ENCODE data around the gene RAB20. TPM values are rescaled to one million over a fixed set of nuclear protein-coding genes. Genes with fewer than 3 reads are reported as not detected.

RAB20 gene
- total RNA-seq, 1 experiment from 2014 or later, result 10.6 TPM

DNA sequence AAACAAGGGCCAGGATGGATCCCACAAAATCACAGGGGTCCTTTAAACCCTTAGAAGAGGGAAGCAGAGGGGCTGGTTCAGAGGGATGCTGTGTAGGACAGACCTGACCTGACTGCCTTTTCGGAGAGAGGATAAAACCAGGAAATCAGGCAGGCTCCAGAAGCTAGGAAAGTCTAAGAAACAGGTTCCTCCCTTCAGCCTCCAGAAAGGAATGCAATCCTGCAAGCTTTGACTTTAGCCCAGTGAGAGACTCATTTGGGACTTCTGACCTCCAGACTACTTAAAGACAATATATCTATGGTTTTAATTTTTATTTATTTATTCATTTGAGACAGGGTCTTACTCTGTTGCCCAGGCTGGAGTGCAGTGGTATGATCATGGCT lies 5.3 kb downstream of the RAB20 start:
- H3K9me3 ChIP-seq (ENCODE audit: control insufficient read depth in 1 of 2, insufficient read depth in 1 of 2, low read depth in 1 of 2, low read length in 2 of 2), result no peaks in the 10 kb centered on the region
- no peak overlapping the region for H3K4me3 ChIP-seq (replicated peaks in 1 of 2; ENCODE audit: low read depth in 1 of 2, low read length in 2 of 2)
- H2AFZ ChIP-seq (ENCODE audit: low read depth, low read length, poor library complexity, severe bottlenecking), result no peak overlapping the region
- no peak for DNase-seq (ENCODE audit: low read depth, low spot score)
- no peaks in the 10 kb centered on the region for H3K9me2 ChIP-seq (ENCODE audit: insufficient read depth)
- H3K36me3 ChIP-seq (ENCODE audit: control insufficient read depth in 1 of 2, insufficient read depth in 2 of 2, low read length in 2 of 2), result no peaks in the 10 kb centered on the region; a peak in 2 of 4 replicates
- peaks cover 10% of the 10 kb centered on the region for H3K79me2 ChIP-seq (ENCODE audit: insufficient read depth, low read length)
- intact Hi-C loops (cut with micrococcal nuclease), result no loop called here
- BruUV-seq (replicated peaks), result no TSS peak
- ATAC-seq, result no peak
- no peaks in the 10 kb centered on the region for H4K20me1 ChIP-seq (ENCODE audit: insufficient read depth)
- no peak overlapping the region for H3K4me2 ChIP-seq (ENCODE audit: low read length)
- no peak overlapping the region for H3K9ac ChIP-seq (ENCODE audit: low read length)
- ChIA-PET POLR2A (no interaction called here), RAD21 (ENCODE audit: low non-redundant PET in 1 of 2, low total read pairs in 2 of 2, uncharacterized antibody in 2 of 2, unreplicated experiment in 2 of 2) (no interaction called here), CTCF (no interaction called here)
- no peaks in the 10 kb centered on the region for H3K27me3 ChIP-seq (ENCODE audit: insufficient read depth, low read length)
- TF ChIP-seq JUND (IDR thresholded peaks at IDR 0.05) (no peak), TCF7L2 (IDR thresholded peaks at IDR 0.05; ENCODE audit: borderline replicate concordance, extremely low read depth, insufficient read depth, insufficient read length) (no peak), SIN3A (IDR thresholded peaks at IDR 0.05; ENCODE audit: low read depth) (no peak), SP1 (IDR thresholded peaks at IDR 0.05; ENCODE audit: low read depth) (no peak), CTCF (IDR thresholded peaks at IDR 0.05 in 2 of 3, conservative IDR thresholded peaks at IDR 0.05 in 1 of 3; ENCODE audit: borderline replicate concordance in 1 of 3, insufficient read depth in 1 of 3, low read depth in 2 of 3, low read length in 2 of 3) (no peak), POLR2AphosphoS5 (IDR thresholded peaks at IDR 0.05; ENCODE audit: low read depth, low read length) (no peak), SRF (IDR thresholded peaks at IDR 0.05; ENCODE audit: low read depth) (no peak), FOSL1 (IDR thresholded peaks at IDR 0.05; ENCODE audit: low read depth) (no peak), YY1 (IDR thresholded peaks at IDR 0.05; ENCODE audit: extremely low read depth, insufficient replicate concordance, low read depth, low read length) (no peak), EZH2phosphoT487 (IDR thresholded peaks at IDR 0.05; ENCODE audit: borderline replicate concordance) (no peak), ZFX (IDR thresholded peaks at IDR 0.05) (no peak), RAD21 (IDR thresholded peaks at IDR 0.05; ENCODE audit: low read depth) (no peak), EGR1 (IDR thresholded peaks at IDR 0.05; ENCODE audit: low read depth) (no peak), POLR2A (IDR thresholded peaks at IDR 0.05; ENCODE audit: borderline replicate concordance, extremely low read depth, insufficient read depth, insufficient read length) (no peak), CEBPB (IDR thresholded peaks at IDR 0.05; ENCODE audit: low read depth) (no peak)
- TF ChIP-seq, protein P1, sequence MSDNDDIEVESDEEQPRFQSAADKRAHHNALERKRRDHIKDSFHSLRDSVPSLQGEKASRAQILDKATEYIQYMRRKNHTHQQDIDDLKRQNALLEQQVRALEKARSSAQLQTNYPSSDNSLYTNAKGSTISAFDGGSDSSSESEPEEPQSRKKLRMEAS (IDR thresholded peaks at IDR 0.05), result no peak
- TF ChIP-seq, protein P2, sequence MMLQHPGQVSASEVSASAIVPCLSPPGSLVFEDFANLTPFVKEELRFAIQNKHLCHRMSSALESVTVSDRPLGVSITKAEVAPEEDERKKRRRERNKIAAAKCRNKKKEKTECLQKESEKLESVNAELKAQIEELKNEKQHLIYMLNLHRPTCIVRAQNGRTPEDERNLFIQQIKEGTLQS (IDR thresholded peaks at IDR 0.05), result no peak
- TF ChIP-seq, protein P3, sequence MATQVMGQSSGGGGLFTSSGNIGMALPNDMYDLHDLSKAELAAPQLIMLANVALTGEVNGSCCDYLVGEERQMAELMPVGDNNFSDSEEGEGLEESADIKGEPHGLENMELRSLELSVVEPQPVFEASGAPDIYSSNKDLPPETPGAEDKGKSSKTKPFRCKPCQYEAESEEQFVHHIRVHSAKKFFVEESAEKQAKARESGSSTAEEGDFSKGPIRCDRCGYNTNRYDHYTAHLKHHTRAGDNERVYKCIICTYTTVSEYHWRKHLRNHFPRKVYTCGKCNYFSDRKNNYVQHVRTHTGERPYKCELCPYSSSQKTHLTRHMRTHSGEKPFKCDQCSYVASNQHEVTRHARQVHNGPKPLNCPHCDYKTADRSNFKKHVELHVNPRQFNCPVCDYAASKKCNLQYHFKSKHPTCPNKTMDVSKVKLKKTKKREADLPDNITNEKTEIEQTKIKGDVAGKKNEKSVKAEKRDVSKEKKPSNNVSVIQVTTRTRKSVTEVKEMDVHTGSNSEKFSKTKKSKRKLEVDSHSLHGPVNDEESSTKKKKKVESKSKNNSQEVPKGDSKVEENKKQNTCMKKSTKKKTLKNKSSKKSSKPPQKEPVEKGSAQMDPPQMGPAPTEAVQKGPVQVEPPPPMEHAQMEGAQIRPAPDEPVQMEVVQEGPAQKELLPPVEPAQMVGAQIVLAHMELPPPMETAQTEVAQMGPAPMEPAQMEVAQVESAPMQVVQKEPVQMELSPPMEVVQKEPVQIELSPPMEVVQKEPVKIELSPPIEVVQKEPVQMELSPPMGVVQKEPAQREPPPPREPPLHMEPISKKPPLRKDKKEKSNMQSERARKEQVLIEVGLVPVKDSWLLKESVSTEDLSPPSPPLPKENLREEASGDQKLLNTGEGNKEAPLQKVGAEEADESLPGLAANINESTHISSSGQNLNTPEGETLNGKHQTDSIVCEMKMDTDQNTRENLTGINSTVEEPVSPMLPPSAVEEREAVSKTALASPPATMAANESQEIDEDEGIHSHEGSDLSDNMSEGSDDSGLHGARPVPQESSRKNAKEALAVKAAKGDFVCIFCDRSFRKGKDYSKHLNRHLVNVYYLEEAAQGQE (IDR thresholded peaks at IDR 0.05; ENCODE audit: low read depth), result no peak
- no peak overlapping the region for H3K27ac ChIP-seq (ENCODE audit: low read depth, low read length)
- H3K4me1 ChIP-seq (ENCODE audit: control insufficient read depth in 1 of 2, insufficient read depth in 2 of 2, low read length in 2 of 2), result peaks cover 5 to 9% of the 10 kb centered on the region in 2 experiments; a peak in 3 of 4 replicates

Data from HCT116 (cell line).